Measurements from ENCODE around the gene GLB1L2. TPM values are rescaled to one million over a fixed set of nuclear protein-coding genes. Genes with fewer than 3 reads are reported as not detected.
A peak's percentile ranks its signal among the peaks of the same experiment; 100 is the strongest.

GLB1L2 gene
- total RNA-seq, 1 donor from 2014 or later = 11.6 TPM

- H3K27ac Mint-ChIP-seq = no peak overlapping the region
- H3K9me3 Mint-ChIP-seq = no peaks in the 10 kb centered on the region
- peak overlapping the region; percentile 70 for H3K4me3 Mint-ChIP-seq
- no peak for TF ChIP-seq CTCF (conservative IDR thresholded peaks at IDR 0.05)
- peaks cover 5% of the 10 kb centered on the region for H3K4me1 Mint-ChIP-seq (ENCODE audit: unreplicated experiment)
- peaks cover 63% of the 10 kb centered on the region for H3K27me3 Mint-ChIP-seq
- no peak for DNase-seq (ENCODE audit: extremely low spot score, unreplicated experiment)
- no peaks in the 10 kb centered on the region for H3K36me3 Mint-ChIP-seq
These were observed 78.0 kb downstream of the GLB1L2 start for GRCh38 chr11:134409552-134410429.

DNA sequence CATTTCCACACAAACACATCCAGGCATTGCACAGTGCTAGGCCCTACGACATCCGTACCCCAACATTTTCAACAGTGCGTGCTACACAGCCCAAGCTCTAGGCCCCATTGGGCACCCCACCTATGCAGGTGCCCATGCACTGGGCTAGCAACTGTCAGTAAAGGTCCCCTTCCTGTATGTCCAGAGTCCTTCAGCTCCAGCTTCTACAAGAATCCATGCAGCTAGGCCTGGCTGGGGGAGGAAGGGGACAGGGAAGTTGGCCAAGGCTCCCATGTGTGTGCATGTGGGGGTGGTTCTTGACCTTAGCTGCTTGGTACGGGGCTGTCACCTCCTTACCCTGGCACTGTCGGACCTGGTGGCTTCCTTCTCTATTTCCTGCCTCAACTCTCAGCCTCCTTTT lies 79.0 kb downstream of the GLB1L2 start:
- no peak overlapping the region for H3K27ac Mint-ChIP-seq
- H3K27me3 Mint-ChIP-seq = peaks cover 69% of the 10 kb centered on the region
- no peak for DNase-seq (ENCODE audit: extremely low spot score, unreplicated experiment)
- H3K4me3 Mint-ChIP-seq = peak overlapping the region; percentile 70
- no peaks in the 10 kb centered on the region for H3K36me3 Mint-ChIP-seq
- no peak for TF ChIP-seq CTCF (conservative IDR thresholded peaks at IDR 0.05)
- no peaks in the 10 kb centered on the region for H3K9me3 Mint-ChIP-seq
- peaks cover 5% of the 10 kb centered on the region for H3K4me1 Mint-ChIP-seq (ENCODE audit: unreplicated experiment)

DNA sequence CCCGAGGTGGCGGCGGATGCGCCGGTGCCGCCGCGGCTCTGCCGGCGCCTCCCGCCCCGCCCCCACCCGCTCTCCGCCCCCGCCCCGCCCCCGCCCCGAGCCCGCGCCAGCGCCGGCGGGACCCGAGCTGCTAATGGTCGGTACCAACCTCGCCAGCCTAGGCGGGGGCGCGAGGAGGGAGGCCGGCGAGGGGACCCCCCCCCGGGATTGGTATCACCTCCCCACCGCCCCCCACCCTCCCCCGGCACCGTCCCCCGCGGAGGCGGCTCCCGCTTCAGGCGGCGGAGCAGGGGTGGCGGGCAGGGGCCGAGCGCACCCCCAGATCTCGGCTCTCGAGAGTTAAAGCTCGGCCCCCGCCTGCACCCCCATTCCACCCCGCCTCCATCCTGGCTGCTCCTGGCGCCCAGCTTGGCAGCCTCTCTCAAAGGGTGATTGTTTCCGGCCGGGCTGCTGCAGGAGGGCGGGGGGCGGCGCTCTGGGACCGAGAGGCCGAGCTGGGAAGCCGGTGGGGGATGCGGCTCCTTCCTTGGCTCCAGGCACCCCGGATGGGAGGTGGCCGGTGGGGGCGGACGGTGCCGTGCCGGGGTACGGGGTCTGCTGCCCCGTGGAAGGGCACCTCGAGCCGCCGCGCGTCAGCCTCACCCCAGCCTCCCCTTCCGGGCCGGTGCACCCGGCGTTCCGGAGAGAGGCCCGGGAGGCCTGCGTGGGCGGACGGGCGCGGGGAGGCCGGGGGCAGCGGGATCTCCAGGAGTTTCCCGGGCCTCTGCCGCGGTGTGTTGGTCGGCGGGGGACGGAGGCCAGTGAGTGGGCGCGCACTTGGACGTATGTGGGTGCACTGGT lies 80.6 kb downstream of the GLB1L2 start, which contains the start of gene B3GAT1:
TSS of gene B3GAT1 (minus strand) at position 40 of the 840 bp plus-strand sequence. CDS start 24,583 bp downstream, outside the sequence.
- Mint-ChIP-seq H3K36me3 (no peaks in the 10 kb centered on the region), H3K4me1 (ENCODE audit: unreplicated experiment) (peaks cover 5% of the 10 kb centered on the region), H3K27me3 (peaks cover 77% of the 10 kb centered on the region), H3K9me3 (no peaks in the 10 kb centered on the region), H3K4me3 (peak within 1 kb of the TSS; percentile 83), H3K27ac (no peak within 1 kb of the TSS)
- no peak for TF ChIP-seq CTCF (conservative IDR thresholded peaks at IDR 0.05)
- DNase-seq (ENCODE audit: extremely low spot score, unreplicated experiment) = no peak

GRCh38 chr11:134413043-134413825 lies 81.4 kb downstream of the GLB1L2 start:
- no peak for DNase-seq (ENCODE audit: extremely low spot score, unreplicated experiment)
- no peak for TF ChIP-seq CTCF (conservative IDR thresholded peaks at IDR 0.05)
- H3K27ac Mint-ChIP-seq = no peak overlapping the region
- H3K4me1 Mint-ChIP-seq (ENCODE audit: unreplicated experiment) = peaks cover 5% of the 10 kb centered on the region
- H3K27me3 Mint-ChIP-seq = peaks cover 79% of the 10 kb centered on the region
- H3K4me3 Mint-ChIP-seq = peak overlapping the region; percentile 83
- no peaks in the 10 kb centered on the region for H3K36me3 Mint-ChIP-seq
- no peaks in the 10 kb centered on the region for H3K9me3 Mint-ChIP-seq
